Fibroblast of skin of right quadriceps (primary cell): ENCODE results near the gene MYH7.
"Not testable (repeated sequence)": the region's sequence is repeated elsewhere in the genome, so short reads cannot be mapped to it uniquely, and the experiment has no call there.

ENCODE experiments used
- DNase-seq: peaks from one replicate; pipeline ENCODE4 v3.0.0-alpha.2; 2013

The MYH7 gene

DNA sequence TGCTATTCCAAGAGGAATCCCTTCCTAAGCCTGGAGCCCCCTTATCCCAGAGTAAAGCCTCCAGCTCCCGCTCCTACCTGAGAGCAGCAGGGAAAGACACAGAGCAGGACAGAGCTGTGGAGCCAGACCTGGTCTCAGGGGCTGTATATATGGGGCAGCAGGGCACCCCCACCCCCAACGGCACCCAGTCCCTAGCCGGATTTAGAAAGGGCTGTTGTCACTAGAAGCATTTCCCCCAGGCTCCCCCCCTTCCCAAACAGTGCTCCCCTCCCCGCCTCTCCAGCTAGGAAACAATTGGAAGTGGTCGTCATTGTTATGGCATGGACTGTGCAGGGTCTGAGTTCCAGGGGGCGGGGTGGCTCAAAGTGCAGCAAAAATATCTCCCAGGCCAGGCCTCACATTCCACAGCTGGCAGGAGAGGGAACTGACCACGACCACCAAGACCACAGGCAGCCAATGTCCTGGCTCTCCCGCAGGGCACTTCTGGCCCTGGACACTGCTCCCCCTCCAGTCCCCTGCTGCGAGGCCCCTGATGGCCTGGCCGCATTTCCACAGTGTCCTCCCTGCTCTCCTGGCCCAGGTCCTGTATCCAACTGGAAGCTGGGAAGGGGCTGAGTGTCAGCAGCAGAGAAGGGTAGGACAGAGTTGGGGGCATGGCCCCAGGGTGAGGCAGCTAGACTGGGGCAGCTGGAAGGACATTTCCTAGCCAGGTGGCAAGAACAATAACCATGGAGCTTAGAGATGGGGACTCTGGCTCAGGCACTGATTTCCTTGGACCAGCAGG lies at the start of gene MYH7:
MYH7 (minus strand) TSS at position 118 of the 784 bp plus-strand sequence. CDS start 1,928 bp downstream, outside the sequence.
- DNase-seq: no peak

GRCh38 chr14:23483236-23483854 lies 47.9 kb upstream of the MYH7 start:
- DNase-seq: peak; percentile 17

GRCh38 chr14:23482823-23483148 lies 47.3 kb upstream of the MYH7 start:
- DNase-seq: no peak

- DNase-seq: no peak
Observed at GRCh38 chr14:23481979-23482822, 46.7 kb upstream of the MYH7 start.

- peak; percentile 32 for DNase-seq
Observed at GRCh38 chr14:23481362-23481970, 46.0 kb upstream of the MYH7 start.

GRCh38 chr14:23478109-23478759 lies 42.8 kb upstream of the MYH7 start:
- DNase-seq: peak; percentile 60

DNA sequence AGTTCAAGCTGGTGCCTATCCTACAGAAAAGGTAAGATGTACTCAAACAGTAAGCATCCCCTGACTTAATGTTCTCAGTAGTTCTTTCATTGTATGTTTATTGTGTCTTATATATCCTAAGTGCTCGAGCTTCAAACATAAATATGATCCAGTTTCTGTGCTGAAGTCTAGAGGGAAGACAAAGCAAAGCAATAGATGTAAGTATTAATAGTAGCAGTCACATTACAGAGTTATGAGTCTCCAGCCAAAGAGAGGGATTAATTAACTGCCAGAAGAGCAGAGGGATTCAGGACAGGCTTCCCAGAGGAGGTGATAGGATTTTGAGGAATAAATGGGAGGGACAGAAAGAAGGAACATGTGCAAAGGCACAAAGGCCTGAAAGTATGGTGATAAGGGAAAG lies 35.5 kb upstream of the MYH7 start:
- no peak for DNase-seq

DNA sequence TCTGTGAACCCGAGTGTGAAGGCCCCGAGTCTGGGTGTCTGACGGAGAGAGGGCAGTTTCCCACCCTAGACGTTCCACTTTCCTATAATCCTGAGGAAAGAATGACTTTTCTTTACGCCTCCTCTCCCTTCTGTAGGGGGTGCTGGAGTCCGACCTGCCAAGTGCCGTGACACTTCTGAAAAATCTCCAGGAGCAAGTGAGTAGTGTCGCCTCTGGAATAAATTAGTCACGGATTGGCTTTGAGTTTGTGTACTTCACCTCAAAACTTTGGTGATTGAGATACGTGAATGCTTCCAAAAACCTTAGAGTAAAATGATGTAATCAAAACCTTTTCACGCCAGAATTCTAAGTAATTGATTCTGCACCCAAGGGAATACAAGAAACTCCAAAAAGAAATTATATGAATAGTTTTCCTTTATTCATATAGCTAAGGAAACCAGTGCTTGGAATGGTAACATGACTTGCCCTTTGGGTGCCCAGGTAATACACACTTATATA lies 34.5 kb upstream of the MYH7 start:
- no peak for DNase-seq

- peak; percentile 100 for DNase-seq
Observed at GRCh38 chr14:23469127-23469905, 33.9 kb upstream of the MYH7 start, which contains the start of gene NGDN. TSS of gene NGDN (plus strand) at chr14:23469703. CDS start at chr14:23469716, 13 bp downstream.

DNA sequence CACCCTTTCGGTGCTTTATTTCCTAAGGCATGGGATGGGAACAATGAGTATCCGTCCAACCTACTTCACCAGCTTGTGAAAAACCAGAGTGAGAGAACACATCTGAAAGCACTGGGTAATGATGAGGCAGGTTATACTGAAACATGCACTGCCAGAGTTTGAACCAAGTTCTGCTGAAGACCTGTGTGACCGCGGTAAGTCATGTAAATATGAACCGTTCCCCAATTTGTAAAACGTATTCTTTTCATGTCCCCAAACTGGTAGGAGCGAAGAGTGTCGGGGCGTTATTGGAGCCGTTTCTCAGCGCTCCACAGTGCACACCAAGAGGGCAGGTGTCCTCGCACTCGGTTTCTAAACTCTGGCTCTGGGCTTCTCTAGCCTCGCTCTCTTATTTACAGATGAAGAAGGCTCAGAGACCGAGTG lies 33.3 kb upstream of the MYH7 start:
- no peak for DNase-seq

- no peak for DNase-seq
Observed at GRCh38 chr14:23465261-23465660, 29.8 kb upstream of the MYH7 start.

- DNase-seq: no peak
Observed at GRCh38 chr14:23464700-23465099, 29.2 kb upstream of the MYH7 start.

DNA sequence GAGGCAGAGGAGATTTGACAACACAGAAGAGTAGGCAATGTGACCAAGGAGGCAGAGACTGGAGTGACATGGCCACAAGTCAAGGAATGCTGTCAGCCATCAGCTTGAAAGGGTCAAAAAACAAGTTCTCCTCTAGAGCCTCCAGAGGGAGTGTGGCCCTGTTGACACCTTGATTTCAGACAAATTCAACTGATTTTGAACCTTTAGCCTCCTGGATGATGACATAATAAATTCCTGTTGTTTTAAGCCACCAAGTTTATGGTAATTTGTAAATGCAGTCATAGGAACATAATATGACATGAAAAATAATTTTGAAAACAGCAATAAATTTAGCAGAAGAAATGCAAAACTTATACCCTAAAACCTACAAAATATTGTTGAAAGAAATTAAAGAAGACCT lies 25.5 kb upstream of the MYH7 start:
- no peak for DNase-seq

GRCh38 chr14:23457587-23458445 lies 22.4 kb upstream of the MYH7 start:
- no peak for DNase-seq

DNA sequence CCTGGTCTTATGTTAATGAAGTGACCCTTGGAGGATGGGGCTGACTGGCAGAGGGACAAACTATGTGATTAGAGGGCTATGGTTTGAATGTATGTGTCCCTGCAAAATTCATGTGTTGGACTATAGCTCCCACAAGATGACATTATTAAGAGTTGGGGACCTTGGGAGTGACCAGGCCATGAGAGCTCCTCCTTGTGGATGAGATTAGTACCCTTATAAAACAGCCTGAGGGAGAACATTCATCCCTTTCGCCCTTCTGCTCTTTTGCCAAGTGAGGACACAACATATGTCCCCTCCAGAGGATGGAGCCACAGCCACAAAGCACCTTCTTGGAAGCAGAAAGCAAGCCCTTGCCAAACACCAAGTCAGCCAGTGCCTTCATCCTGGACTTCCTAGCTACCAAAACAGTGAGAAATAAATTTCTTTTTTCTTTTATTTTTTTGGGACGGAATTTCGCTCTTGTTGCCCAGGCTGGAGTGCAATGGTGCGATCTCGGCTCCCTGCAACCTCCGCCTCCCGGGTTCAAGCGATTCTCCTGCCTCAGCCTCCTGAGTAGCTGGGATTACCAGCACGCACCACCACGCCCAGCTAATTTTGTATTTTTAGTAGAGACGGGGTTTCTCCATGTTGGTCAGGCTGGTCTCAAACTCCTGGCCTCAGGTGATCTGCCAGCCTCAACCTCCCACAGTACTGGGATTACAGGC lies 21.6 kb upstream of the MYH7 start:
- not testable (repeated sequence) for DNase-seq

GRCh38 chr14:23454445-23454856 lies 19.0 kb upstream of the MYH7 start:
- DNase-seq: no peak

DNA sequence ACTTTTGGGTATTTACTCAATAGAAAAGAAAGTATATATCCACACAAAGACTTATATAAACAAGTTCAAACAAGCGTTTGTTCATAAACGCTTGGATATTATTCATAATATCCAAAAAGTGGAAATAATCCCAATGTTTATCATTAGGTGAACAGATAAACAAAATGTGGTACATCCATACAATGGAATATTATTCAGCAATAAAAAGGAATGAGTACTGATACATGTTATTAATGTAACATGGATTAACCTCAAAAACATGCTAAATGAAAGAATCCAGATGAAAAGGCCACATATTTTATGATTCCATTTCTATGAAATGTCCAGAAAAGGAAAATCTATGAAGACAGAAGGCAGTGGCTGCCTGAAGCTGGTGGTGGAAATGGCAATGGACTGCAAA lies 16.8 kb upstream of the MYH7 start:
- no peak for DNase-seq

DNA sequence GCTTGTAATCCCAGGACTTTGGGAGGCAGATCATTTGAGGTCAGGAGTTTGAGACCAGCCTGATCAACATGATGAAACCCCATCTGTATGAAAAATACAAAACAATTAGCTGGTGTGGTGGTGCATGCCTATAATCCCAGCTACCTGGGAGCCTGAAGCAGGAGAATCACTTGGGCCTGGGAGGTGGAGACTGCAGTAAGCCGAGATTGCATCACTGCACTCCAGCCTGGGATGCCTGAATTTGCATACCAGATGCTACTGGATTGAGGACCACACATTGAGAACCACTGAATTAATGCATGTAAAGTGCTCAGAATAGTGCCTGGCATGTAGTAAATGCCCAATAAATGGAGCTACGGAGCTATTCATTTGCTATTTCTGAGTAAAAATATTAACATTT lies 14.9 kb upstream of the MYH7 start:
- DNase-seq: no peak

DNA sequence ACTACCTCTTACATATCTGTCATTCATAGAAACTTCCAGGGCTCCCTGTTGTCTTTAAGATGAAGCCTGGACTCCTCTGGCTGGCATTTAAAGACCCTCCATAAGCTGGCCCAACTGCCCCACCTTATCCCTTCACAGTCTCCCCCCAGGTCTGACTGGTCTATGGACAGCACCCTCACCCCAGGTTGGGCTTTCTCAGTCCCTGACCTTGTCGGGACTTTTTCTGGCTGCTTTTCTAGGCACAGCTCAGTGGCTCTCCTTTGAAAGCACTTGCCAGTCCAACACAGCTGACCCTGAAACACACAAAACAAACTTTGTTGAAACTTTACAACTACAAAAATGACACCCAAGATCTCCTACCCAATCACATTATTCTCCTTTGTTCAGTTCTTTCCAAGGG lies 13.9 kb upstream of the MYH7 start:
- DNase-seq: no peak
